NOMO-1 treated with dmso at 0.1 percent for 144 hours (cell line): ENCODE data around the gene PDCD10.
A peak's percentile ranks its signal among the peaks of the same experiment; 100 is the strongest.

Source experiments
- DNase-seq: peaks from one replicate; lab custom pipeline; 2025; ENCODE audit not compliant: unreplicated experiment; lab: John Stamatoyannopoulos, UW

PDCD10 gene

DNA sequence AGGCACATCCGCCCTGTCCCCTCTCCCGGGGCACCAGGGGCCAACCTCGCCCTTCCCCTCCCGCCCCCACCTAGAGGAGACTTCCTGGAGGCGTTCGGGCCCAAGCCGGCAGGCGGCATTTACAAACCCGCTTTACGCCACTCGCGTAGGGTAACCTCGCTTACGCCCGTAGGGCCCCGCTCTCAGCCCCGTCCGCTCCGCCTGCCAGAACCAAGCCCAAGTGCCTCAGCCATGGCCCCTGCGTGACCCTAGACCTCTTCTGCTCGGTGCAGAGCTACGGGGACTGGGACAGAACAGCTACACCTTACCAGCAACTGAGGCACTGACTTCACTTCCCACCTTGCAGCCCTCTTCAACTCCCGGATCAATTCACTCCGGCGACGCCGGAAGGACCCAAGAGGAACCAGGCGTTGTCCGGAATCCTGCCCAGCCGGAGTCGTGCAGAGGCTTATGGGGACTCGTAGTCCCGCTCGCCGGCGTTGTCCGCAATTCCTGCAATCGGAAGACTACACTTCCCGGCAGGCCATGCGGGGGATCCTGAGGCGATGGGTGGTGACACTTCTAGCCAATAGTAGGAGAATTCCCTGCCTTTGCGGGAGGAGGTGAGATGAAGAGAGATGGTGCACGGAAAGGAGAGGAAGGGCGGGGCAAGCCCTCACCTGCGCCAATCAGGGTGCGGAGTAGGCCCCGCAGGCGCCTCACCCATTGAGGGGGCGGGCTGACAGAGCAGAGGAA is at the start of gene PDCD10:
TSS of gene PDCD10 (minus strand) at position 395 of the 735 bp plus-strand sequence. CDS start 14,735 bp downstream, outside the sequence.
- DNase-seq: peak; percentile 100

- no peak for DNase-seq
Observed at GRCh38 chr3:167783781-167784180, 49.1 kb upstream of the PDCD10 start.

GRCh38 chr3:167780214-167780883 is 45.7 kb upstream of the PDCD10 start:
- DNase-seq: no peak

GRCh38 chr3:167777356-167777755 is 42.7 kb upstream of the PDCD10 start:
- DNase-seq: no peak

DNA sequence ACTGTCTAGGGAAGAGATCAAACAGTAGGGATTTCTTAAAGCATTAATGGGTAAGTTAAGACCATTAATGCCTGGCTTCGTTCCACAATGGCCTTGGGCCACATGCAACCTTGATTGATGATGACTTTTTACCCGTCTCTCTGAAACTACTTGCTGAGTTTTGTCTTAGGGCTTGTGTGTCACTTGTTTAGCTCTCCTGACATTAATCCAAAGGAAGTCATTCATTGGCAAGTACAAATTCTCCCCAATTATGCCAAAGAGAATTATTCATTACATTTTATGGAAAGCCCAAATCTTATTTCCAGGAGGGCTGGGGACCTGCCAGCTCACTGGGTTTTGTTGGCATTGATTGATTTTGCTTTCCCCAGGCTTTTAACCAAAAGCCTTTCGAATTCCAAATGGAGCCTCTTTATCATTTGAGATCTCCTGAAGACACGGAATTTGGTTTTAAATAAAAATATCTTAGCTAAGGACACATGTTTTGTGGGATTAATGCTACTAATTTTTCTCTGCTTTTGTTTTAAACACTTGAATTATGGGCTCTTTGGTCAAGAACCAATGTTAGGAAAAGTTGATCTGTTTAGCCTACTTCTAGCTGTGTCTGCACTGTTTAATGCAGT is 41.5 kb upstream of the PDCD10 start:
- no peak for DNase-seq

GRCh38 chr3:167773584-167773983 is 38.9 kb upstream of the PDCD10 start:
- no peak for DNase-seq

DNA sequence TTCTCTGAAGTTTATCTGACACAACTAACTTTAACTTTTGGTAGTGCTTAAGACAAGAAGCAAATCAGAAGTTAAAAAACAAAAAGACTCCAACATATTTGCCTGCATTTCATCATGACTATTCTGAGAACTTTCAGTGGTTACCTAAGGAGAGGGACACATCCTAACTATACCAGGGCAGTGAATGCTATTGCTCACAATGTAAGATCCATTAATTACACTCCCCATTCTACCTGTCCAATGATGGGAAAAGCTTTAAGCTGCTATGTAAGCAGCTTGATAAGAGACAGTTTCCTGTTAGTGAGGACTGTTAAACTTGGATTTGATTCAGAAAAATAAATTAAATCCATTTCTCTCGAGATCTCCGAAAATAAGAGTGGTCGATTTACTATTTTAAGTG is 38.3 kb upstream of the PDCD10 start:
- no peak for DNase-seq

GRCh38 chr3:167762296-167762695 is 27.6 kb upstream of the PDCD10 start:
- no peak for DNase-seq

DNA sequence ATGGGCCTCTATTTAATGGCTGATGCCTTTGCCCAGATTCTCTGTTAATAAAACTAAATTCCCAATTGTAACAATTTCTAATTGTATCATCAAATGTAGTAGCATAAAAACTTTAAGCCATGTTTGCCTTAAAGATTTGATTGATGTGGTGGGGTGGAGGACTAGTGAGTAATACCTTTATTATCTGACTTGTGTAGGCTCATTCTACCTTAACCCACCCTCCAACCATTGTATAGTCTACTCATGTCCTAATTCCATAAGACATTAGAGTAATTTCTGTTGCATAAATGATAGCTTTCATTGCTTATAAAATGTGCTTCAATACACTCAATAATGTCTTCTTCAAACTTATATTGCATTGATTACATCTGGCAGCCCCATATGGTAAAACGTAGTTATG is 26.6 kb upstream of the PDCD10 start:
- no peak for DNase-seq

DNA sequence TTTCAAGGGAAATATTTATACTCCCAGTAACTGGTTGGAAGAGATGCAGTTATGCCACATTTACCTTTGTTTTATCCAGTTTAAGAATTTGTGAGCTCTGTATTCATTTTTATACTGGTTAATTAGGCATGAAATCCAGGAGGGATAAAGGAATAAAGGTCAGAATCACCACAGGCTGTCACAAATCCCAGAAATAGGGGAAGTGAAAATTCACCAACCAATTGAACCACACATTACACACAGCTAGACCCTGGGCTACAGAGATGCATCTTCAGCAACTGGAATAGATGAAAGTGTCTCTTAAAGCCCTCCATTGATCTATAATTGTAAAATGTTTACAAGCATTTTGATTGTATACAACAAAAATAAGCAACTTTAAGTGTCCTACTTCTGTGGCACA is 19.4 kb upstream of the PDCD10 start:
- DNase-seq: no peak

DNA sequence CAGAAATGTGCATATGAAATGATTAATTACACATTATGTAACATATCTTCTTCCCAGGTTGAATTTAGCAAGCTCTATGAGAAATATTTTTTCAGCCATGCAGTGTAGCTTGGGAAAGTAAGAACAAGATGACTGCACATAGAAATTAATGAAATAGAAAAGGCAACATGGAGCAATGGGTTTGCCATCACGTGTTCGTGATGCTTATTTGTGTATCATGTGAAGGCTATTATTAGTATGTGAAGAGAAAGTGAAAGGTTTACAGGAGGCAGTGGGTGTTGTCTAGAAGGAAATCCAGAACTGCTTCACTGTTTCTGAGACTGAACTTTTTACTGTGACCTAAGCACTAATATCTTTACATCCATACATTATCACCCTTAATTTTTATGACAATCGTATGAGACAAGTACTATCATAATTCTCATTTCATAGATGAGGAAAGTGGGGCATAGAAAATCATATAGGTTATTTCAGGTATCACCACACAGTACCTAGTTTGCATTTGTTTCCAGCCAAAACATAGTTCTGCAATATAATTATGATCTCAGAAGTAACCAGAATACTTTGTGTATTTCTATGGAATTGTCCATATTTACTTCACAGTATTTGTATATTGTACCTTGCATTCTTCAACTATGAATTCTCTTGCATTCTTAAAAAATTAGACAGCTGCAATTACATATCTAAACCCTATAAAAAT is 15.7 kb upstream of the PDCD10 start:
- DNase-seq: no peak

DNA sequence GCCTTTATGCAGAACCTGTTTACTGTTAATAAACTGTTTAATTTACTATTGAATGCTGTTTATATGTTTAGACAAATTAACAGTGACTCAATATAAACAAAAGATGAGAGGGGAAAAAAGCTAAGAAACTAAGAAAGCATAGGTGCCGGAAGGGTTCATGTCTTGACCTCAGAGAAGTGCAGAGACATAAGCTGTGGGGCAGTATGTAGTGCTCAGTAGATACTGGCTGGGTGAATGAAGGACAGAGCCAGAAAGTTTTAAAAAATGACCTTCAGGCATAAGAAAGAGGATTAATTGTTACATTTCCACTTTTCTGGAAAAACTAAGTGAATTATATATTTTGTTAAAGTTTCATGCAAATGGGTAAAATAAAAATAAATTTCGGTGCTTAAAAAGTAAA is 15.0 kb upstream of the PDCD10 start:
- no peak for DNase-seq

- no peak for DNase-seq
Observed at GRCh38 chr3:167749209-167749608, 14.5 kb upstream of the PDCD10 start.

DNA sequence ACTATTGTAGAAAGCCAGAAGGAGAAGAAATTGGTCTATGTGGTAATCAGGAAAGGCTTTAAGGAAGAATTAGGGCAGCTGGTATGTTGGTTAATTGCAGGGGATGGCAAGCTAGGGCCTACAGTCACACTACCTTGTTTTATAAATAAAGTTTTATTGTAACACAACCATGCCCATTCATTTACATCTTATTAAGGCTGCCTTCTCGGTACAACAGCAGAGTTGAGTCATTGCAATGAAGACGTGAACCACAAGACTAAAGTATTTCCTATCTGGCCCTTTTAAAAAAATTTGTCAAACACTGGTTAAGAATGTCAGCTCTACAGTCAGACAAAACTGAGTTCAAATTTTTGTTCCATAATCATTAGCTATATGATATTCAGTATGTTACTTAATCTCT is 9.1 kb upstream of the PDCD10 start:
- no peak for DNase-seq

GRCh38 chr3:167742338-167742737 is 7.6 kb upstream of the PDCD10 start:
- no peak for DNase-seq

DNA sequence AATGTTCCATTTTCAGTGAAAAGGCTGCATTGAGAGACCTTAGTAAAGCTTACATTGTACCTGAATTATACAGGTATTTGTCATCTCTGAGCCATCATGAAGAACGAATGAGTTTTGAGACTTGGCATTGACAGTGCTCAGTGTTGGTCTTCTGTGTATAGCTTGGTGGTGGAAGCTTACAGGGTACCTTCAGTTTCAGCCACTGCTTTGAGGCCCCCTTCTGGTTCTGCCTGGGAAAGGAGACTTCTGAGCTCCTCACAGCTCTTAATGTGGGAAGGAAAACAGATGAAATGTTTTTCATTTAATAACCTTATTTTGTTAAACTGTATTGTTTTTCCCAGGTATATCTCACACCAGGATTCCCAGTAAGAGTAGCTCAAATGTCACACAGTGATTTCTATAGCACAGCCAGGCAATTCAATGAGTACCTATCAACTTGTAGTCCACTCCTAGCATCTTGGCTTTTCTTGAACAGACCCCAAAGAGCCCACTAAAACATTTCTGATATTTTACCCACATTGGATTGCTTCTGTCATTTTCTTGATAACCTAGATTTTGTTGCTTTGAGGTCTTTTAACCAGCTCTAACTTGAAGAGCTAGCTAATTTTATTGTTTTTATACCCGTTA is 6.4 kb upstream of the PDCD10 start:
- DNase-seq: no peak

- DNase-seq: no peak
Observed at GRCh38 chr3:167739190-167739810, 4.6 kb upstream of the PDCD10 start.

DNA sequence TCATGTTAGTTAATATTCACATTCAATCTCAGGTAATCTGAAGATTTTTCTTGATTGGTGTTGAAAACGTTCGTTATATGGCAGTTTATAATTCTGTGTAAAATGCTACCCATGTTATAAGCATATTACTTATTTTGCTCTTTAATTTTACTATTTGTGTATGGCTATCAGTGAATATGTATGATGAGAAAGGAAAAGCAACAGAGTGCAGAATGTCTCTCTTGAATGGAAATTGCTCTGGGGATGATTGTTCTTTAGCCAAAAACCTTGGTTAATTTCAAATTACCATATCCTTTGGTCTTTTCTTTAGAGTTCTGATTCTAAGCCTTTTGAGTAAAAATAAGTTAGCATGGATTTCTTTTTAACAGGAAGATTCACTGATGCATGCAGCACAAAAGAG is 3.3 kb upstream of the PDCD10 start:
- no peak for DNase-seq

GRCh38 chr3:167736997-167737396 is 2.3 kb upstream of the PDCD10 start:
- DNase-seq: no peak

- no peak for DNase-seq
Observed at GRCh38 chr3:167736264-167736787, 1.6 kb upstream of the PDCD10 start.
